ENCODE data around the gene IFI27L2.

Gene IFI27L2

DNA sequence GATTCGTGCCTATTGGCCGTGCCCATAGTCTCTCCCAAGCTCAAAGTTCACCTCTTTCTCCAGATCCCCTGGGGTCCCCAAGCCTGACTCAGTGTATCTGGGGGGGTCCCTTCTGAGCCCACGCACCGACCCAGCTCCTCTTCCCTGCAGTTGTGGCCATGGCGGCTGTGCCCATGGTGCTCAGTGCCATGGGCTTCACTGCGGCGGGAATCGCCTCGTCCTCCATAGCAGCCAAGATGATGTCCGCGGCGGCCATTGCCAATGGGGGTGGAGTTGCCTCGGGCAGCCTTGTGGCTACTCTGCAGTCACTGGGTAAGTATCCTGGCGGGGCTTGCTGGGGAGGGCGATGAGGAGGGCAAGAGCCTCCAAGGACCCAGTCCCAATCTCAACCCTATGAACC, 13.8 kb downstream of the IFI27L2 start:
- no peak for DNase-seq (ENCODE audit: extremely low read depth, low read depth)
- TF ChIP-seq, protein P1, sequence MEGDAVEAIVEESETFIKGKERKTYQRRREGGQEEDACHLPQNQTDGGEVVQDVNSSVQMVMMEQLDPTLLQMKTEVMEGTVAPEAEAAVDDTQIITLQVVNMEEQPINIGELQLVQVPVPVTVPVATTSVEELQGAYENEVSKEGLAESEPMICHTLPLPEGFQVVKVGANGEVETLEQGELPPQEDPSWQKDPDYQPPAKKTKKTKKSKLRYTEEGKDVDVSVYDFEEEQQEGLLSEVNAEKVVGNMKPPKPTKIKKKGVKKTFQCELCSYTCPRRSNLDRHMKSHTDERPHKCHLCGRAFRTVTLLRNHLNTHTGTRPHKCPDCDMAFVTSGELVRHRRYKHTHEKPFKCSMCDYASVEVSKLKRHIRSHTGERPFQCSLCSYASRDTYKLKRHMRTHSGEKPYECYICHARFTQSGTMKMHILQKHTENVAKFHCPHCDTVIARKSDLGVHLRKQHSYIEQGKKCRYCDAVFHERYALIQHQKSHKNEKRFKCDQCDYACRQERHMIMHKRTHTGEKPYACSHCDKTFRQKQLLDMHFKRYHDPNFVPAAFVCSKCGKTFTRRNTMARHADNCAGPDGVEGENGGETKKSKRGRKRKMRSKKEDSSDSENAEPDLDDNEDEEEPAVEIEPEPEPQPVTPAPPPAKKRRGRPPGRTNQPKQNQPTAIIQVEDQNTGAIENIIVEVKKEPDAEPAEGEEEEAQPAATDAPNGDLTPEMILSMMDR (IDR thresholded peaks at IDR 0.05; ENCODE audit: low read depth, low read length): no peak

- TF ChIP-seq, protein P1 (IDR thresholded peaks at IDR 0.05; ENCODE audit: low read depth, low read length): no peak
- no peak for DNase-seq (ENCODE audit: extremely low read depth, low read depth)
Observed at GRCh38 chr14:94115058-94115591, 14.3 kb downstream of the IFI27L2 start.

DNA sequence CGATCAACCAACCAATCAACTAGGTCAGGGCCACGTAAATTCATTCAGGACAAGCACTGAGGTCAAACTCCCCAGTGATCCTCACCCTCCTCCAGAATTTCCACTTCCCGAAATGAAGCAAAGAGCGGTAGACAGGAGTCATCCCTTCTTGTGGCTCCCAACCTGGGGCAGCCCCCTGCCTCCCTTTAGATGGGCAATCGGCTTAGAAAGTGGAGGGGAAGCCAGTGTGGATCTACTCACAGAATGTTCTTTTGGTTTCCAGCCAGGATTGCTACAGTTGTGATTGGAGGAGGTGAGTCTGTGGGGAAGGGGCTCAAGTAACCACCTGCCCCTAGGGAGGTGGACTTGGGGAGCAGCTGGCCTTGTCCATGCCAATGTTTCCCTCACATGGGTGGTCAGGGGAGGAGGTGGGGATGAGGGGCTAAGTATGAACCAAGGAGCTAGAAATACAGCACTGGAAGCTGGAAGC, 14.8 kb downstream of the IFI27L2 start:
- TF ChIP-seq, protein P1 (IDR thresholded peaks at IDR 0.05; ENCODE audit: low read depth, low read length): no peak
- no peak for DNase-seq (ENCODE audit: extremely low read depth, low read depth)

DNA sequence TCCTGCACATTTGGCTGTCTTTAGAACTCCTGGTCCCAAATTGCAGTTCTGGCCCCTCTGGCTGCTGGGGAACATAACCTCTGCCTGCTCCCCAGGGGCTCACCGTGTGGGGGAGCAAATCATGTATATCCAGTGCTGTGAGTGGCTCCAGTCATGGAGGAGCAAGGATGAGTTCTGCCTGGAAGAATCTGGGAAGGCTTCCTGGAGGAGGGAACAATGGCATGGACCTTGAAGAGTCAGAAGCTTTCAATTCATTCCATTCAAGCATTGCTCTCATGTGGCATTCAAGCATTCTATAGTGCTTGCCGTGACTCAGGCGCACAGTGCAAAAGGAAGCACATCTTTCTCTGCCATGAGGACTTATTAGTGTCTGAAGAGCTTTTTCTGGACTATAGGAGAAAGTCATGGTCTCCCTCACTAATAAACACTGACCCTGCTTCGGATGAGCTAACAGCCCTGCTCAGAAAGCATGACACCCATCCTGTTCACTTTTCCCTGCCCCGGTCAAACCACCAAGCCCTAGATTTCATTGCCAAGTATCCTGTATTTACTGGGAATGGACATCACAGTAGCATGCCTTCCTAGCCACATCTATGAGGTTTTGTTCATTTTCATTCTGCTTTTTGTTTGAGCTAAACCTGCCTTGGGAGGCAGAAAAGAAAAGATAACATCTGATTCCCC, 15.4 kb downstream of the IFI27L2 start:
- no peak for DNase-seq (ENCODE audit: extremely low read depth, low read depth)

DNA sequence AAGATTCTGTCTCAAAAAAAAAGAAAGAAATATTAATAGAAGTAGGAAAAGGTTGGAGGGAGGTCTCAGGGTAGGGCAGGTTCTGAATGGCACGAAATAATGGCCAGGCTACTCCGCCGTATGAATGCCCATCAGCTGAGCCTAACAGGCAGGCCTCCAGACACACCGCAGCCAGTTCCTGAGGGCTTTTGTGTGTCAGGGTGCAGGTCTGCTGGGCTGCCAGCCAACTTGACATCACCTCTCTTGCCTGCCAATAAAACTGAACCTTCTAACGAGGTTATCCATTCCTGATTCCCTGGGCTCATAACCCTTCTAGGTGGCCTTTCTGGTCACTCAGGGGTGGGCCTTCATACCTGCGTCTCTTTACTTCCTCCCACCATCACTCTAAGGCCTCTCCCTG, 15.9 kb downstream of the IFI27L2 start:
- TF ChIP-seq, protein P1 (IDR thresholded peaks at IDR 0.05; ENCODE audit: low read depth, low read length): no peak
- no peak for DNase-seq (ENCODE audit: extremely low read depth, low read depth)

More for the DNA sequence above, 15.4 kb downstream of the IFI27L2 start:
- TF ChIP-seq, protein P1 (IDR thresholded peaks at IDR 0.05; ENCODE audit: low read depth, low read length): no peak

GRCh38 chr14:94113073-94113472, 16.3 kb downstream of the IFI27L2 start:
- DNase-seq (ENCODE audit: extremely low read depth, low read depth): no peak
- TF ChIP-seq, protein P1 (IDR thresholded peaks at IDR 0.05; ENCODE audit: low read depth, low read length): no peak

DNA sequence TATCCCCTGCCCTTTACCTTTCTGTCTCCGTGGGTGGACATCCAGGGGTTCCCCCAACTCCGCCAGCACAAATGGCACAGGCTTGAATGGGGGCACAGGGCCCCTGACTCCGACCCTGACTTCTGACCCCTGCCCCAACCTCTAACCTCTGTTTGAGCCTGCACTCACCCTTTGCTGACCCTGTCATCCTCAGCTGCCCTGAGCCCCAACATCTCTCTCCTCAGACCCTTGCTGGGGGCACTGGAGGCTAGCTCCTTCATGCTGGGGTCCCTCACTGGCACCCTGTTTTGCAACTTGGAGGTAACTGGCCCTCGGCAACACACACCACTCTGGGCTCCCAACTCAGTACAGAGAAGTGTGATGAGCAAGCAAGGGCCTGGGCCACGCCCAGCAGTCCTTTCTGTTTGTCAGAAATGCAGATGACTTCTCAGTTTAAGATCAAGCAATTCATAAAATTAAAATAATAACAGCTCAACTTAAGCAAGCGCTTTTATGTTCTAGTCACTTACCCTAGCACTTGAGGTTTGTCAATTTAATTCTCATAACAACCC, 16.8 kb downstream of the IFI27L2 start:
- DNase-seq (ENCODE audit: extremely low read depth, low read depth): no peak

More for the DNA sequence above, 16.8 kb downstream of the IFI27L2 start:
- TF ChIP-seq, protein P1 (IDR thresholded peaks at IDR 0.05; ENCODE audit: low read depth, low read length): no peak

All from AG09319 (cell line).